Neural crest cell (in vitro differentiated cells): ENCODE data around the gene LY6G5C. TPM values are rescaled to one million over a fixed set of nuclear protein-coding genes. Genes with fewer than 3 reads are reported as not detected.
A peak's percentile ranks its signal among the peaks of the same experiment; 100 is the strongest.

Source experiments
- DNase-seq: peaks from one replicate; pipeline ENCODE4 v3.0.0; 2021; ENCODE audit warnings: low read depth, mixed read lengths, low spot score
- H3K27ac Mint-ChIP-seq: one replicate; pipeline ENCODE4 v1.8.0; 2021; ENCODE audit warnings: mild to moderate bottlenecking, mixed read lengths; ENCODE audit not compliant: unreplicated experiment
- H3K27me3 Mint-ChIP-seq: 2 replicates; pipeline ENCODE4 v1.8.0; 2021; ENCODE audit warnings: low read depth, mild to moderate bottlenecking, mixed read lengths
- H3K36me3 Mint-ChIP-seq: 2 replicates; pipeline ENCODE4 v1.8.0; 2021; ENCODE audit warnings: low read depth, mild to moderate bottlenecking, mixed read lengths
- H3K4me1 Mint-ChIP-seq: 2 replicates; pipeline ENCODE4 v1.8.0; 2021; ENCODE audit warnings: mixed read lengths
- H3K4me3 Mint-ChIP-seq: one replicate; pipeline ENCODE4 v1.8.0; 2021; ENCODE audit warnings: mild to moderate bottlenecking, mixed read lengths
- H3K9me3 Mint-ChIP-seq: 2 replicates; pipeline ENCODE4 v1.8.0; 2021; ENCODE audit warnings: mixed read lengths
- total RNA-seq: library from RNA; stranded (reverse); gene quantifications from 2 replicates; pipeline ENCODE4 v1.2.1, GENCODE V29; 2021
- TF ChIP-seq, protein P1 (sequence below): fragments of 200-600 bp; sonication (generic); conservative IDR thresholded peaks from 2 replicates; pipeline ENCODE4 v1.5.0; 2021; ENCODE audit warnings: antibody characterized with exemption, mild to moderate bottlenecking

The LY6G5C gene
- total RNA-seq, 1 donor from 2014 or later = 9.1 TPM

GRCh38 chr6:31700740-31701401, 20.0 kb upstream of the LY6G5C start:
- no peak for DNase-seq
- Mint-ChIP-seq H3K9me3 (no peaks in the 10 kb centered on the region), H3K4me3 (peak overlapping the region; percentile 94), H3K27me3 (no peaks in the 10 kb centered on the region), H3K36me3 (peaks cover 5% of the 10 kb centered on the region), H3K27ac (no peak overlapping the region), H3K4me1 (peaks cover 20% of the 10 kb centered on the region)
- TF ChIP-seq, protein P1, sequence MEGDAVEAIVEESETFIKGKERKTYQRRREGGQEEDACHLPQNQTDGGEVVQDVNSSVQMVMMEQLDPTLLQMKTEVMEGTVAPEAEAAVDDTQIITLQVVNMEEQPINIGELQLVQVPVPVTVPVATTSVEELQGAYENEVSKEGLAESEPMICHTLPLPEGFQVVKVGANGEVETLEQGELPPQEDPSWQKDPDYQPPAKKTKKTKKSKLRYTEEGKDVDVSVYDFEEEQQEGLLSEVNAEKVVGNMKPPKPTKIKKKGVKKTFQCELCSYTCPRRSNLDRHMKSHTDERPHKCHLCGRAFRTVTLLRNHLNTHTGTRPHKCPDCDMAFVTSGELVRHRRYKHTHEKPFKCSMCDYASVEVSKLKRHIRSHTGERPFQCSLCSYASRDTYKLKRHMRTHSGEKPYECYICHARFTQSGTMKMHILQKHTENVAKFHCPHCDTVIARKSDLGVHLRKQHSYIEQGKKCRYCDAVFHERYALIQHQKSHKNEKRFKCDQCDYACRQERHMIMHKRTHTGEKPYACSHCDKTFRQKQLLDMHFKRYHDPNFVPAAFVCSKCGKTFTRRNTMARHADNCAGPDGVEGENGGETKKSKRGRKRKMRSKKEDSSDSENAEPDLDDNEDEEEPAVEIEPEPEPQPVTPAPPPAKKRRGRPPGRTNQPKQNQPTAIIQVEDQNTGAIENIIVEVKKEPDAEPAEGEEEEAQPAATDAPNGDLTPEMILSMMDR = no peak

GRCh38 chr6:31697555-31697954, 16.7 kb upstream of the LY6G5C start:
- H3K4me3 Mint-ChIP-seq = peak overlapping the region; percentile 3
- H3K36me3 Mint-ChIP-seq = peaks cover 8% of the 10 kb centered on the region
- peaks cover 15% of the 10 kb centered on the region for H3K4me1 Mint-ChIP-seq
- no peak for DNase-seq
- TF ChIP-seq, protein P1 = no peak
- no peaks in the 10 kb centered on the region for H3K27me3 Mint-ChIP-seq
- H3K9me3 Mint-ChIP-seq = no peaks in the 10 kb centered on the region
- no peak overlapping the region for H3K27ac Mint-ChIP-seq

DNA sequence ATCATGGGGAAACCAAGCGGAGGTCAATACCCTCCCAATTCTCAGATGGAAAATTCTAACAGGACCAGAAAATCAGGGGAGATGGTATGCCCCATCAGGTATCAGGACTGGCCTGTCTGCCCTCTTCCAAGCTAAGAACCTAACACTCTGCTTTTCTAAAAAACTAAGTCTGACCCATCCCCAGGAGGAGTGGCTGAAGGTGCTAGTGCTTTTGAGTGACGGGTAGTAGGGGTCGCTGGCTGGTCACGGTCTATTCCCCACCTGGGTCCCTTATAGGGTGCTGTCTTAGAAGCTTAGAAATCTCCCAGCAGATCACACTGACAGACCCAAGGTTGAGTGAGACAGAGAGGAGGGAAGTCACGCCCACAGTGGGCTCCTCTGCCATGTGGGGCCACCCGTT, 12.7 kb upstream of the LY6G5C start:
- TF ChIP-seq, protein P1 = no peak

GRCh38 chr6:31692886-31693285, 12.0 kb upstream of the LY6G5C start:
- Mint-ChIP-seq H3K9me3 (no peaks in the 10 kb centered on the region), H3K36me3 (peaks cover 7% of the 10 kb centered on the region), H3K4me1 (no peaks in the 10 kb centered on the region), H3K27ac (no peak overlapping the region), H3K27me3 (no peaks in the 10 kb centered on the region), H3K4me3 (no peak overlapping the region)
- TF ChIP-seq, protein P1 = no peak
- no peak for DNase-seq

More for the DNA sequence above, 12.7 kb upstream of the LY6G5C start:
- no peak overlapping the region for H3K27ac Mint-ChIP-seq
- no peak for DNase-seq
- peaks cover 8% of the 10 kb centered on the region for H3K36me3 Mint-ChIP-seq
- no peak overlapping the region for H3K4me3 Mint-ChIP-seq
- H3K27me3 Mint-ChIP-seq = no peaks in the 10 kb centered on the region
- H3K4me1 Mint-ChIP-seq = no peaks in the 10 kb centered on the region
- no peaks in the 10 kb centered on the region for H3K9me3 Mint-ChIP-seq

- Mint-ChIP-seq H3K9me3 (no peaks in the 10 kb centered on the region), H3K27me3 (no peaks in the 10 kb centered on the region), H3K4me1 (no peaks in the 10 kb centered on the region), H3K36me3 (peaks cover 6% of the 10 kb centered on the region), H3K4me3 (no peak overlapping the region), H3K27ac (no peak overlapping the region)
- DNase-seq = no peak
- TF ChIP-seq, protein P1 = no peak
Measured at GRCh38 chr6:31692353-31692752, 11.5 kb upstream of the LY6G5C start.
